Caki2 (cell line): ENCODE measurements around the gene GNPDA2. TPM values are rescaled to one million over a fixed set of nuclear protein-coding genes. Genes with fewer than 3 reads are reported as not detected.
A peak's percentile ranks its signal among the peaks of the same experiment; 100 is the strongest.
"Not testable (repeated sequence)": the region's sequence is repeated elsewhere in the genome, so short reads cannot be mapped to it uniquely, and the experiment has no call there.

ENCODE experiments used
- DNase-seq: peaks from one replicate; pipeline ENCODE4 v3.0.0-alpha.2; 2015; ENCODE audit warnings: low read depth
- in situ Hi-C: cut with HindIII; loops from 2 replicates; pipeline ENCODE4 v1.10.0; 2016; ENCODE audit warnings: low sequenced_read_pairs, low pct_unique_long_range_greater_than_20kb, mixed read lengths
- total RNA-seq: library from RNA; depleted of rRNA; stranded (reverse); fragments of >200 nt; shearing (Covaris generic); gene quantifications from 2 replicates; pipeline ENCODE4 v1.2.3, GENCODE V29; 2014; ENCODE audit warnings: low replicate concordance; rRNA removed

The GNPDA2 gene
- total RNA-seq = 9.1 and 14.1 TPM in 2 replicates

DNA sequence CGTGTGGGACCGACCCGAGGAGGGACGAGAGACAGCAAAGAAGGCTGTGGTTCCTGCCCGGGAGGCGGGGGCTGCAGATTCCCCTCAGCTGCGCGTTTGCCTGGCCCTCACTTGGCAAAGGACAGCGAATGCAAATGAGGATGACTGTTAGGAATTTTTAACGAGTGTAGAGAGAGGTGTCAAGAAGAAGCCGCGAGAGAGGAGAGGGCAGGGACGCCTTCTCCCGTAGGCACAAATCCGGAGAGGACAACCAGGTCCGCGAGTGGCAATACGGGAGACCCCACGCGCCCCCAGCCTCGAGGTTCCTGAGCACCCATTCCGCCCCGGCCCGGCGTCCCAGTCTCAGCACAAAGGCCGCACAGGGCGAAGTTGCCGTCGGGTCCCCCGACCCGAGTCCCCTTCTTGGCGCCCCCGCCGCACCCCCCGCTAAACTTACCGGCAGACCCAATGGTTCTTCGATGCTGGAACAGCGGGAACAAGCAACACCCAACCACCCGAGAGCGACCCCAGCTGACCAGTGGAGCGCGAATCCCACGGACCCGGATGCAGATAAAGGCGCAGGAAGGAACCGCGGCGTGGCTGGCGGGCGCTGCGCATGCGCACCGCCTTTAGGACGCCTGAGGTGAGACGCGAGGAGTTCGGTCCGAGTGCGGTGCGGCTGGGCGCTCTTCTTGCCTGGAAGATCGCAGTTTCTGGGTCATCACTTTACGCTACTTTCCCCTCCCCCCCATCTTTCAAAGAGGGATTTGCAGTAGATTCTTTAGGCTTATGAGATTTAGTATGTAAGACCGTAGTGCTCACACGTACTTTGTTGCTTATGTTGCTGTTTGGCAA, at the start of gene GNPDA2:
TSS of gene GNPDA2 (minus strand) at position 519 of the 834 bp plus-strand sequence. CDS start 4,349 bp downstream, outside the sequence.
- in situ Hi-C loops = no loop called here
- peak; percentile 74 for DNase-seq

DNA sequence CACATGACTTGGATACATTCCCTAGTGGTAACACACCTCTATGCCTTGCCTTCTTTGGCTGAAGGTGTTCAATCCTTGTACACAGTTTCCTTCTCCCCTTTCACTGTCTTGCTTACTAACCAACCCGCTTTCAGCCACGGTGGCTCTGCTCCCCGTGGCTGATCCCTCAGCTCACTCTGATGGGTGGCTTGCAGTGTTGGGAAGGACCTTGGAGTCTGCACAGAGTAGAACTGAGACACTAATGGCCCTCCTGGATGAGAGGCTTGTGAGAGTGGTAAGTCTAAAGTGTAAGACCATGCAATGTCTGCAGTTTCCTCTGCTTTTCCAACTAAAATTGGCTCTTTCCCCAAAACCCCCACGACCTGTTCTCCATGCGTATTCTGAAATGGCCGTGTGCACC, 46.0 kb upstream of the GNPDA2 start:
- DNase-seq = no peak
- in situ Hi-C loops = no loop called here

DNA sequence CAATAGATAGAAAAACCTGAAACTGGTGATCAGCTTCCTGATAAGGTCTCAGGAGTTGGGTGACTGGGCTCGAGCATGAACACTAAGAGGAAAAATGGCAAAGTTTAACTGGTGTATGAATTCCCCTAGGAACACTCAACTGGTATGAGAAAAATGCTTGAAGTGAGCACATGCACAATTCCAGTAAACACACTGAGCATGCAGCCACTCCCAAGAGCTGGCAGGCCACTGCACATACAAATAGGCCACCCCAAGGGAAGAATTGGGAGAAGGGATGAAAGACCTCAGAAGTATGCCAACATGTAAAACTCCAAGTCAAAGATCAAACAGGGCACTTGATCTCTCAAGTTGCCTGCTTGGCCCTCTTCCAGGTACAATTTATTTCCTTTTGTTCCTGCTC, 45.4 kb upstream of the GNPDA2 start:
- no peak for DNase-seq
- in situ Hi-C loops = no loop called here

GRCh38 chr4:44766453-44766852, 40.1 kb upstream of the GNPDA2 start:
- in situ Hi-C loops = no loop called here
- no peak for DNase-seq

- DNase-seq = no peak
- in situ Hi-C loops = no loop called here
Observed at GRCh38 chr4:44765116-44765515, 38.8 kb upstream of the GNPDA2 start.

- DNase-seq = no peak
- in situ Hi-C loops = no loop called here
Observed at GRCh38 chr4:44761306-44761705, 35.0 kb upstream of the GNPDA2 start.

GRCh38 chr4:44760142-44760898, 34.0 kb upstream of the GNPDA2 start:
- peak; percentile 7 for DNase-seq
- in situ Hi-C loops = no loop called here

DNA sequence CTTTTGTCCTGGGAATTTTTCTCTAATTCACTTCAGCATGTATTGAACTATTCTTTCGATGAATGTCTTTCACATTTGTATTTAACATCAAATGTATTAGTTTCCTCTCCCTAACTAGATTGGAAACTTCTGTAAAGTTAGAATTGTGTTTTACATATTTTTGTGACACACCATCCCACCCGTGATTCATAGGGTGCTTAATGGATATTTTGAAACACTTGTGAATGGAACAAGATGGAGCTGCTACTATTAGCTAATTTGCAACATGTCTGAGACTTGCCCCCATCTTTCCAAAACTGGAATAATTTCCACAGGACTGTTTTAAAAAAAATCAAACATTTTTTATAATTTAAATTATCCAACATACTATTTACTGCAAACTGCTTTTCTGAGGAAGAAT, 30.2 kb upstream of the GNPDA2 start:
- no peak for DNase-seq
- in situ Hi-C loops = no loop called here

DNA sequence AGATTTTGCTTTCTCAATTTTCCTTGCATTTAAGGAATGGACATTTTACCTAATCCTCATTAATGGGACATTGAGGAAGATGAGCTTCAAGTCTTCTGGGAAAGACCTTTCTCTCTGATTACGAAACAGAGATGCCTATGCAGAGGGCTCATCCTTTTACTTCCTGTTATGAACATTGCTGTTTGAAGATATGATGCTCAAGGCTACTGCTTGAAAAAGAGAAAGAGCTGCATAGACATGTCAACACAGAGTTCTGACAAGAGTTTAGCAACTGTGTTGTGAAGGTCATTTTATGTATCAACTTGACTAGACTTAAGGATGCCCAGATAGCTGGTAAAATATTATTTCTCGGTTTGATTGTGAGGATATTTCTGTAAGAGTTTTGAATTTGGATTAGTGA, 13.8 kb upstream of the GNPDA2 start:
- in situ Hi-C loops = no loop called here
- no peak for DNase-seq

GRCh38 chr4:44738615-44739014, 12.3 kb upstream of the GNPDA2 start:
- in situ Hi-C loops = no loop called here
- no peak for DNase-seq

DNA sequence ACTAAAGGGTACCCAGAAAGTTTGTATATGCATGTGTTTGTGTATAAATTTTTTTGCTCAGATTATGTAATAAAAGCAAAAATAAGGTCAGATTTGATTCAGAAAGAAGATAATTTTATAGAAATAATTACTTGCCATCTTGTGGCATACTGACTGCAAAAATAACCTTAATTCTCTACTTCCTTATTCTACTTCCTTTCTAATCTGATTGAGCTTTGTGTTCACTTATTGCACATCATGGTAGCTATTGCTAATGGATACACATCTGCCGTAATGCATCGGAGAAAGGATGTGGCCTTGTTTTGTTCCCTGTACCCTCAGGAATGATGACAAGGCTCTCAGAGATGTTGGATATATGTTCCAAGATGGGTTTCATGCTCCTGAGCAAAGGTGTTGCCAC, 10.5 kb upstream of the GNPDA2 start:
- in situ Hi-C loops = no loop called here
- DNase-seq = no peak

- DNase-seq, in situ Hi-C loops: not testable (repeated sequence)
Observed at GRCh38 chr4:44728694-44729093, 2.3 kb upstream of the GNPDA2 start.

DNA sequence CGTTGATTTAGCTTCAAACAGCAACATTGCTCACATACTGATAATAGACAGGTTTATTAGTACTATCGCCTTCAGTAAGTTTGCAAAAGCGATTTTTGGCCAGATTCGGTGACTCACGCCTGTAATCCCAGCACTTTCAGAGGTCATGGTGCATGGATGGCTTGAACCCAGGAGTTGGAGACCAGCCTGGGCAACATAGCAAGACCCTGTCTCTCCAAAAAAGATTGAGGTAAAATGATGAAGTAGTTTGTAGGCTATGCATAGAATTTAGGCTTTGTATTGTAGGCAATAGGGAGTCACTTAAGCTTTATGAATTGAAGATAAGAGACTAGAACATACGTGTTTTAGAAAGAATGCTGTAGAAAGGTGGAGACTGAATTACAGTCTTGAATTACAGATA, 1.1 kb upstream of the GNPDA2 start:
- in situ Hi-C loops = no loop called here
- no peak for DNase-seq

GRCh38 chr4:44725726-44726037, 674 bp downstream of the GNPDA2 start:
- in situ Hi-C loops = no loop called here
- no peak for DNase-seq

- in situ Hi-C loops = no loop called here
- DNase-seq = no peak
Observed at GRCh38 chr4:44725166-44725565, 1.2 kb downstream of the GNPDA2 start.

GRCh38 chr4:44722001-44722400, 4.4 kb downstream of the GNPDA2 start:
- no peak for DNase-seq
- in situ Hi-C loops = no loop called here

GRCh38 chr4:44720371-44720770, 6.0 kb downstream of the GNPDA2 start:
- in situ Hi-C loops = no loop called here
- DNase-seq = no peak

GRCh38 chr4:44716597-44716996, 9.8 kb downstream of the GNPDA2 start:
- in situ Hi-C loops = no loop called here
- DNase-seq = no peak

- in situ Hi-C loops = no loop called here
- DNase-seq = no peak
Observed at GRCh38 chr4:44713125-44713524, 13.2 kb downstream of the GNPDA2 start.

DNA sequence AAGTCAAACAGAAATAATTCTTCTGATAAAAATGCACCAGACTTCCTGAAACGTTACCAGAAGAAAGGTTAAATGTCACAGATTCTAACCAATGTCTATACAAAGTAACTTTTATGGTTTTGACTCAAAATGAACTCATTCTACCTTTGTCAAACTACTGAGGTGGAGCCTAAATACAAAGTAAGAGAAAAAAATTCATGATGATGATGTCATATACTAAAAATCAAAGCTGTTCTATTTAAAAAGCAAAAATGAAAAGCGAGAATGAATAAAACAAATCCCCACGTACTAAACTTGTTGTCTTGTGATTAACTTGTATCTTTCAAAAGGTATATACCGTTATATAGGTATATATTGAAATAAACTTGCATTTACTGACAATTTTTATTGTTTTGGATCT, 21.7 kb downstream of the GNPDA2 start:
- in situ Hi-C loops = no loop called here
- DNase-seq = no peak
